Endothelial cell of umbilical vein (primary cell): ENCODE measurements around the gene ATP2C2. TPM values are rescaled to one million over a fixed set of nuclear protein-coding genes. Genes with fewer than 3 reads are reported as not detected.

Experiments
- BruUV-seq: library from RNA; stranded (reverse); fragments of 400-500 nt; replicated peaks from 2 replicates; lab custom pipeline; 2021; lab: Mats Ljungman, UMichigan
- CTCF ChIA-PET: fragments of 300-600, 350-600 bp; sonication (Branson Sonifier 250); formaldehyde crosslinking; loops from one replicate; lab custom pipeline; 2021; ENCODE audit warnings: antibody characterized with exemption, inconsistent platforms; lab: Charles Lee
- POLR2A ChIA-PET: fragments of 300-600, 350-600 bp; sonication (Branson Sonifier 250); formaldehyde crosslinking; loops from one replicate; lab custom pipeline; 2021; ENCODE audit warnings: antibody characterized with exemption, inconsistent platforms; lab: Charles Lee
- DNase-seq: peaks from one replicate; pipeline ENCODE4 v3.0.0-alpha.2; 2011; ENCODE audit warnings: low read depth, low spot score
- FAIRE-seq: peaks from 2 replicates; lab custom pipeline; 2011; peaks lifted over from hg19 to GRCh38; lab: Jason Lieb, UNC
- H2AFZ ChIP-seq: 2 replicates; pipeline ENCODE4 v1.6.0; 2012; ENCODE audit warnings: low read depth, low read length, control low read depth, inconsistent platforms
- H3K27ac ChIP-seq: 2 replicates; pipeline ENCODE4 v1.5.1; 2011; ENCODE audit warnings: low read depth, mild to moderate bottlenecking, control low read depth, low read length, moderate library complexity; ENCODE audit not compliant: insufficient read depth
- H3K27me3 ChIP-seq, 2 experiments: 2 replicates each; pipeline versions ENCODE4 v1.6.0 to v1.6.1; 2011; ENCODE audit warnings: low read length in 2 of 2, mixed read lengths in 1 of 2; ENCODE audit not compliant: control insufficient read depth in 2 of 2, insufficient read depth in 2 of 2
- H3K36me3 ChIP-seq, 2 experiments: 2 replicates in 1 of 2; 3 replicates in 1 of 2; pipeline ENCODE4 v1.5.1; 2011; ENCODE audit warnings: low read length in 2 of 2, mild to moderate bottlenecking in 1 of 2, moderate library complexity in 1 of 2; ENCODE audit not compliant: control insufficient read depth in 2 of 2, insufficient read depth in 2 of 2; ENCODE audit errors: extremely low read depth in 1 of 2
- H3K4me1 ChIP-seq: 3 replicates; pipeline ENCODE4 v1.5.1; 2011; ENCODE audit warnings: mild to moderate bottlenecking, low read length; ENCODE audit not compliant: control insufficient read depth, insufficient read depth; ENCODE audit errors: extremely low read depth
- H3K4me2 ChIP-seq: 2 replicates; pipeline ENCODE4 v1.6.1; 2011; ENCODE audit warnings: low read length, control low read depth, mixed read lengths; ENCODE audit not compliant: insufficient read depth
- H3K4me3 ChIP-seq, 3 experiments: fragments of 200-600 bp in 1 of 3; sonication (generic), shearing (Covaris generic) in 1 of 3; replicated peaks in 1 of 3; 2 replicates each; pipeline ENCODE4 v1.5.1; 2011 to 2016; ENCODE audit warnings: control low read depth in 3 of 3, low read length in 3 of 3, mild to moderate bottlenecking in 2 of 3, inconsistent platforms in 1 of 3, low read depth in 1 of 3, moderate library complexity in 1 of 3; ENCODE audit not compliant: insufficient read depth in 1 of 3
- H3K79me2 ChIP-seq: 2 replicates; pipeline ENCODE4 v1.6.0; 2012; ENCODE audit warnings: low read length, inconsistent platforms; ENCODE audit not compliant: control insufficient read depth, insufficient read depth
- H3K9ac ChIP-seq: replicated peaks from 2 replicates; pipeline ENCODE3; 2011; ENCODE audit warnings: low read length, control low read depth; ENCODE audit not compliant: insufficient read depth; ENCODE audit errors: extremely low read depth
- H3K9me1 ChIP-seq: replicated peaks from 3 replicates; pipeline ENCODE4 v1.6.0; 2011; ENCODE audit warnings: mild to moderate bottlenecking, low read length; ENCODE audit not compliant: control insufficient read depth, insufficient read depth; ENCODE audit errors: extremely low read depth
- H3K9me3 ChIP-seq: replicated peaks from 2 replicates; pipeline ENCODE4 v1.5.1; 2012; ENCODE audit warnings: low read length, inconsistent platforms; ENCODE audit not compliant: control insufficient read depth, insufficient read depth
- H4K20me1 ChIP-seq: replicated peaks from 2 replicates; pipeline ENCODE3; 2011; ENCODE audit warnings: mild to moderate bottlenecking, low read length; ENCODE audit not compliant: control insufficient read depth, insufficient read depth; ENCODE audit errors: extremely low read depth
- CTCF ChIP-seq, 2 donors: IDR thresholded peaks; 1 replicate in 1 of 2; 2 replicates in 1 of 2; pipeline ENCODE4 v1.5.1; 2011; ENCODE audit warnings: low read length in 2 of 2, mild to moderate bottlenecking in 2 of 2, moderate library complexity in 2 of 2, control low read depth in 1 of 2, inconsistent platforms in 1 of 2, low read depth in 1 of 2; ENCODE audit not compliant: insufficient read depth in 1 of 2; ENCODE audit errors: extremely low read depth in 1 of 2
- EZH2 ChIP-seq: IDR thresholded peaks from 2 replicates; pipeline ENCODE4 v1.6.1; 2012; ENCODE audit warnings: borderline replicate concordance, low read depth, mild to moderate bottlenecking, moderate library complexity, low read length, inconsistent platforms; ENCODE audit not compliant: severe bottlenecking
- FOS ChIP-seq: IDR thresholded peaks from 2 replicates; pipeline ENCODE4 v1.6.1; 2011; ENCODE audit warnings: mild to moderate bottlenecking, low read length, moderate library complexity, borderline replicate concordance; ENCODE audit not compliant: insufficient read depth
- GATA2 ChIP-seq: IDR thresholded peaks from 2 replicates; pipeline ENCODE4 v1.7.0; 2011; ENCODE audit warnings: low read depth, mild to moderate bottlenecking, moderate library complexity, mixed read lengths, low read length; ENCODE audit not compliant: insufficient read length, insufficient read depth
- JUN ChIP-seq: IDR thresholded peaks from 2 replicates; pipeline ENCODE4 v1.6.1; 2011; ENCODE audit warnings: borderline replicate concordance, low read depth; ENCODE audit not compliant: insufficient read length, insufficient read depth
- MYC ChIP-seq: IDR thresholded peaks from one replicate; pipeline ENCODE4 v1.6.1; 2011; ENCODE audit warnings: mild to moderate bottlenecking, low read depth, low read length
- POLR2A ChIP-seq: IDR thresholded peaks from 2 replicates; pipeline ENCODE4 v1.6.1; 2012; ENCODE audit warnings: low read depth, mild to moderate bottlenecking, control low read depth, low read length
- POLR2AphosphoS5 ChIP-seq: IDR thresholded peaks from 2 replicates; pipeline ENCODE4 v1.6.1; 2012; ENCODE audit warnings: low read depth, mild to moderate bottlenecking, control low read depth, low read length, moderate library complexity; ENCODE audit not compliant: insufficient read depth
- dilution Hi-C: fragments of 300-500 bp; cut with MboI; formaldehyde crosslinking; loops from one replicate; pipeline ENCODE4 v1.15.0; 2019; ENCODE audit warnings: low sequenced_read_pairs; ENCODE audit not compliant: extremely low pct_ligation_motif_present
- intact Hi-C: fragments of 100-400 bp; cut with micrococcal nuclease; formaldehyde crosslinking; loops from one replicate; pipeline ENCODE4 v1.10.0; 2022
- polyA plus RNA-seq, 4 experiments: library from polyadenylated mRNA; depleted of rRNA in 3 of 4; stranded (reverse) in 3 of 4; unstranded in 1 of 4; fragments of >200 nt; gene quantifications; 2 replicates each; pipeline versions ENCODE4 v1.2.1 to v1.2.3, GENCODE V29; 2011 to 2012; ENCODE audit warnings: missing spikeins in 1 of 4
- total RNA-seq: library from RNA; stranded (reverse); gene quantifications from 2 replicates; pipeline ENCODE4 v1.2.3, GENCODE V29; 2021
- TF ChIP-seq, protein P1 (sequence below): IDR thresholded peaks from 2 replicates; pipeline ENCODE4 v1.6.1; 2011; ENCODE audit not compliant: insufficient read depth, insufficient read length

The ATP2C2 gene
- total and polyA plus RNA-seq, 2 donors (not counting 3 experiments of a cell fraction or from before 2014, with no cell fraction given), result not detected

- FAIRE-seq, result no peak
- no peaks in the 10 kb centered on the region for H4K20me1 ChIP-seq
- H2AFZ ChIP-seq, result no peak overlapping the region
- no peaks in the 10 kb centered on the region for H3K79me2 ChIP-seq
- POLR2A ChIA-PET, result no interaction called here
- H3K4me3 ChIP-seq, result no peak overlapping the region
- CTCF ChIA-PET, result no interaction called here
- no peaks in the 10 kb centered on the region for H3K36me3 ChIP-seq
- dilution Hi-C loops, result no loop called here
- no peak overlapping the region for H3K27ac ChIP-seq
- H3K4me2 ChIP-seq, result no peak overlapping the region
- intact Hi-C loops, result no loop called here
- DNase-seq, result no peak
- H3K9me3 ChIP-seq, result no peaks in the 10 kb centered on the region
- H3K9me1 ChIP-seq, result no peaks in the 10 kb centered on the region
- no peak for TF ChIP-seq JUN
- TF ChIP-seq CTCF (IDR thresholded peaks at IDR 0.05; ENCODE audit: extremely low read depth in 1 of 2, insufficient read depth in 1 of 2, low read depth in 1 of 2, low read length in 2 of 2), result no peak
- no peak for TF ChIP-seq GATA2
- no peaks in the 10 kb centered on the region for H3K4me1 ChIP-seq
- no peak overlapping the region for H3K9ac ChIP-seq
- BruUV-seq, result no TSS peak
- peaks cover 33 to 36% of the 10 kb centered on the region in 2 experiments for H3K27me3 ChIP-seq
Observed at GRCh38 chr16:84367750-84368307, 509 bp upstream of the ATP2C2 start.

DNA sequence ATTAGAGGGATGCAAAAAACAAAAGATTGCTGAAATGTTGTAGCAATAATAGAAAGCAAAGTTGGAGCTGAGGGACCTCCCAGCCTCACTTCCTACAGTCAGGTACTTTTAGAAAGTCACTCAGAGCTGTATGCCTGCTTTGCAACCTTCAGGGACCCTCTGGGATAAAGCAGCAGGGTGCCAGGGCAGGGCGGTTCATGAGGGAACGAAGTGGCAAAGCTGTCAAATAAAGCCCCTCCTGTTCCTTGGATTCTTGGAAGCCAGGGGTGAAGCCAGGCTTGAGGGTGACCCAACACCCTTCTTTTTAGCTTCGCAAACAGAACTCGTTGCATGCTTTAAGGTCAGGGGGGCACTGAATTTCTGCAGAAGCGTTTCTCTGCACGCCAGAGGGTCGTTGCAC, 767 bp downstream of the ATP2C2 start:
- Histone ChIP-seq H4K20me1 (no peaks in the 10 kb centered on the region), H3K4me1 (no peaks in the 10 kb centered on the region), H3K27me3 (peaks cover 33 to 36% of the 10 kb centered on the region in 2 experiments), H3K4me2 (no peak overlapping the region), H3K4me3 (no peak overlapping the region), H3K36me3 (no peaks in the 10 kb centered on the region), H3K27ac (no peak overlapping the region), H3K9ac (no peak overlapping the region), H3K9me3 (no peaks in the 10 kb centered on the region), H3K9me1 (no peaks in the 10 kb centered on the region), H2AFZ (no peak overlapping the region), H3K79me2 (no peaks in the 10 kb centered on the region)
- no TSS peak for BruUV-seq
- ChIA-PET POLR2A (no interaction called here), CTCF (no interaction called here)
- no peak for DNase-seq
- intact Hi-C loops, result no loop called here
- FAIRE-seq, result no peak
- TF ChIP-seq, protein P1, sequence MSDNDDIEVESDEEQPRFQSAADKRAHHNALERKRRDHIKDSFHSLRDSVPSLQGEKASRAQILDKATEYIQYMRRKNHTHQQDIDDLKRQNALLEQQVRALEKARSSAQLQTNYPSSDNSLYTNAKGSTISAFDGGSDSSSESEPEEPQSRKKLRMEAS, result no peak
- TF ChIP-seq POLR2AphosphoS5 (no peak), CTCF (IDR thresholded peaks at IDR 0.05; ENCODE audit: extremely low read depth in 1 of 2, insufficient read depth in 1 of 2, low read depth in 1 of 2, low read length in 2 of 2) (no peak), EZH2 (no peak), MYC (no peak), POLR2A (no peak), GATA2 (no peak), FOS (no peak), JUN (no peak)
- dilution Hi-C loops, result no loop called here
